K562 (cell line): ENCODE data around the gene C20orf141. TPM values are rescaled to one million over a fixed set of nuclear protein-coding genes. Genes with fewer than 3 reads are reported as not detected.

Source experiments
- ATAC-seq: fragments of 200-7000 bp; cut with Tn5 transposase; 3 replicates; pipeline ENCODE4 v1.9.1; 2020; ENCODE audit warnings: moderate library complexity
- BruUV-seq: library from RNA; stranded (reverse); fragments of 400-500 nt; replicated peaks from 2 replicates; lab custom pipeline; 2021; lab: Mats Ljungman, UMichigan
- CTCF ChIA-PET: fragments of 300-600 bp; formaldehyde crosslinking; extraction: SDS; loops from one replicate; lab custom pipeline; 2021; ENCODE audit warnings: low intra/inter-chr PET ratio; lab: Yijun Ruan, JAX
- POLR2A ChIA-PET: fragments of 300-600, 350-650 bp; sonication (Branson Sonifier 250); formaldehyde crosslinking; extraction: SDS; loops from one replicate; lab custom pipeline; 2021; ENCODE audit warnings: antibody characterized with exemption, inconsistent platforms; lab: Yijun Ruan, JAX
- DNase-seq, 4 experiments: peaks; one replicate each; pipeline versions ENCODE4 v3.0.0 to v3.0.0-alpha.2; 2011 to 2018; ENCODE audit warnings: low spot score in 3 of 4, mixed read lengths in 3 of 4; ENCODE audit errors: extremely low read depth in 1 of 4
- FAIRE-seq: peaks from 2 replicates; lab custom pipeline; 2011; peaks lifted over from hg19 to GRCh38; lab: Jason Lieb, UNC
- H2AFZ ChIP-seq: 2 replicates; pipeline ENCODE4 v1.6.0; 2011; ENCODE audit warnings: low read depth, low read length, control low read depth, inconsistent platforms
- H3K27ac ChIP-seq: fragments of 200-600 bp; 3 replicates; pipeline ENCODE4 v1.8.0; 2011; ENCODE audit warnings: low read depth, mild to moderate bottlenecking, control low read depth, inconsistent platforms, low read length, moderate library complexity, mixed read lengths; ENCODE audit errors: extremely low read depth
- H3K27me3 ChIP-seq, 2 experiments: fragments of 300-600 bp in 1 of 2; 2 replicates in 1 of 2; 3 replicates in 1 of 2; pipeline versions ENCODE4 v1.6.0 to v1.8.0; 2011; ENCODE audit warnings: inconsistent platforms in 2 of 2, low read length in 2 of 2, mild to moderate bottlenecking in 1 of 2, mixed read lengths in 1 of 2, moderate library complexity in 1 of 2; ENCODE audit not compliant: control insufficient read depth in 2 of 2, insufficient read depth in 2 of 2
- H3K36me3 ChIP-seq: fragments of 300-600 bp; 3 replicates; pipeline ENCODE4 v1.8.0; 2011; ENCODE audit warnings: mild to moderate bottlenecking, low read length, inconsistent platforms; ENCODE audit not compliant: control insufficient read depth, insufficient read depth
- H3K4me1 ChIP-seq, 2 experiments: fragments of 200-600 bp in 1 of 2; replicated peaks in 1 of 2; 2 replicates in 1 of 2; 3 replicates in 1 of 2; pipeline versions ENCODE4 v1.5.1 to v1.8.0; 2011; ENCODE audit warnings: inconsistent platforms in 2 of 2, low read length in 2 of 2, mild to moderate bottlenecking in 1 of 2, mixed read lengths in 1 of 2, moderate library complexity in 1 of 2; ENCODE audit not compliant: control insufficient read depth in 2 of 2, insufficient read depth in 2 of 2
- H3K4me2 ChIP-seq: 2 replicates; pipeline ENCODE4 v1.6.1; 2011; ENCODE audit warnings: low read length, control low read depth, inconsistent platforms, mixed read lengths; ENCODE audit not compliant: insufficient read depth
- H3K4me3 ChIP-seq: fragments of 200-600 bp; sonication (generic), shearing (Covaris generic); 2 replicates; pipeline ENCODE4 v1.5.1; 2016; ENCODE audit warnings: control low read depth, inconsistent platforms
- H3K79me2 ChIP-seq: fragments of 200-600 bp; 3 replicates; pipeline ENCODE4 v1.8.0; 2011; ENCODE audit warnings: low read length, inconsistent platforms; ENCODE audit not compliant: control insufficient read depth, insufficient read depth
- H3K9ac ChIP-seq, 2 experiments: 2 replicates each; pipeline versions ENCODE4 v1.6.0 to v1.6.1; 2011; ENCODE audit warnings: low read depth in 2 of 2, low read length in 2 of 2, control low read depth in 1 of 2, inconsistent platforms in 1 of 2, mild to moderate bottlenecking in 1 of 2, mixed read lengths in 1 of 2; ENCODE audit not compliant: insufficient read depth in 1 of 2
- H3K9me1 ChIP-seq: one replicate; pipeline ENCODE4 v1.6.0; 2011; ENCODE audit warnings: inconsistent platforms, mild to moderate bottlenecking, low read length, moderate library complexity; ENCODE audit not compliant: control insufficient read depth, insufficient read depth
- H3K9me3 ChIP-seq: replicated peaks from 2 replicates; pipeline ENCODE4 v1.5.1; 2011; ENCODE audit warnings: low read depth, low read length, inconsistent platforms; ENCODE audit not compliant: control insufficient read depth, insufficient read depth
- H4K20me1 ChIP-seq: replicated peaks from 2 replicates; pipeline ENCODE4 v1.6.1; 2011; ENCODE audit warnings: low read length, inconsistent platforms, mixed read lengths; ENCODE audit not compliant: control insufficient read depth, insufficient read depth
- GTF3C2 ChIP-seq: IDR thresholded peaks from 3 replicates; pipeline ENCODE4 v1.6.1; 2011; ENCODE audit warnings: borderline replicate concordance, mild to moderate bottlenecking, moderate library complexity; ENCODE audit not compliant: insufficient read length; ENCODE audit errors: extremely low read depth
- HSF4 ChIP-seq: fragments of 250-450 bp; sonication (Bioruptor Pico); IDR thresholded peaks from 2 replicates; pipeline ENCODE4 v2.1.2; 2022; ENCODE audit warnings: mild to moderate bottlenecking, moderate library complexity, borderline replicate concordance
- PKNOX1 ChIP-seq: fragments of 450-650 bp; IDR thresholded peaks from 2 replicates; pipeline ENCODE4 v1.6.1; 2016
- POLR3A ChIP-seq: IDR thresholded peaks from 2 replicates; pipeline ENCODE4 v1.6.1; 2011; ENCODE audit warnings: borderline replicate concordance, mild to moderate bottlenecking, moderate library complexity; ENCODE audit not compliant: insufficient read length, insufficient read depth; ENCODE audit errors: extremely low read depth
- PYGO2 ChIP-seq: fragments of 450-650 bp; IDR thresholded peaks from 2 replicates; pipeline ENCODE4 v1.6.1; 2016; ENCODE audit warnings: mild to moderate bottlenecking, missing genetic modification characterization, moderate library complexity, missing compliant biosample characterization
- RB1 ChIP-seq: fragments of 450-650 bp; IDR thresholded peaks from 2 replicates; pipeline ENCODE4 v1.6.1; 2017; ENCODE audit warnings: low read depth, mild to moderate bottlenecking
- TARDBP ChIP-seq: fragments of 450-650 bp; IDR thresholded peaks from 2 replicates; pipeline ENCODE4 v1.6.1; 2016
- TEAD1 ChIP-seq, 2 experiments: fragments of 450-650 bp in 1 of 2; sonication (generic) in 1 of 2; formaldehyde crosslinking; IDR thresholded peaks; 2 replicates each; pipeline versions ENCODE4 v1.4.0 to v1.8.0; 2020 to 2022; ENCODE audit warnings: mild to moderate bottlenecking in 2 of 2, missing genetic modification reagents in 1 of 2
- YY1 ChIP-seq, 3 experiments: IDR thresholded peaks; 2 replicates each; pipeline ENCODE4 v1.6.1; 2011; ENCODE audit warnings: low read length in 2 of 3, mild to moderate bottlenecking in 2 of 3, moderate library complexity in 2 of 3, borderline replicate concordance in 1 of 3, control low read depth in 1 of 3, low read depth in 1 of 3; ENCODE audit not compliant: insufficient read depth in 3 of 3, insufficient replicate concordance in 2 of 3, control insufficient read depth in 1 of 3, insufficient read length in 1 of 3; ENCODE audit errors: extremely low read depth in 1 of 3
- WGBS: fragments of 100-300 bp; shearing (Covaris generic); methylation state at CpG from one replicate; pipeline ENCODE4 v1.1.6; 2016; ENCODE audit warnings: low coverage, mixed read lengths; ENCODE audit not compliant: insufficient coverage; ENCODE audit errors: missing lambda C conversion rate; 5-methylcytosine and 5-hydroxymethylcytosine counted together
- in situ Hi-C: fragments of 300-500 bp; cut with MboI; formaldehyde crosslinking; loops from 4 replicates; pipeline ENCODE4 v1.15.0; 2018; ENCODE audit warnings: inconsistent platforms, mixed read lengths
- intact Hi-C: fragments of 100-400 bp; cut with micrococcal nuclease; formaldehyde crosslinking; loops from 2 replicates; pipeline ENCODE4 v1.14.2; 2022
- polyA plus RNA-seq, 8 experiments: library from polyadenylated mRNA; depleted of rRNA in 4 of 8; stranded (reverse) in 5 of 8; unstranded in 3 of 8; fragments of >200 nt; fragmentation: Nextera tagmentation in 2 of 8; fragmentation: Illumina TruSeq in 1 of 8; extraction: Ambion mirVana in 2 of 8; extraction: Trizol in 1 of 8; gene quantifications; 2 replicates each; pipeline versions ENCODE4 v1.2.1 to v1.2.3, GENCODE V29; 2011 to 2014; ENCODE audit warnings: inconsistent platforms in 1 of 8, missing spikeins in 1 of 8
- total RNA-seq, 7 experiments: library from RNA; depleted of rRNA in 6 of 7; stranded (reverse); fragments of >200 nt in 6 of 7; fragmentation: Illumina TruSeq in 2 of 7; extraction: Trizol in 2 of 7; gene quantifications; 2 replicates each; pipeline versions ENCODE4 v1.2.1 to v1.2.3, GENCODE V29; 2011 to 2021; ENCODE audit warnings: low replicate concordance in 1 of 7
- TF ChIP-seq, protein P1 (sequence below): fragments of 450-650 bp; formaldehyde crosslinking; IDR thresholded peaks from 2 replicates; pipeline ENCODE4 v1.4.0; 2020; ENCODE audit warnings: mild to moderate bottlenecking, moderate library complexity
- TF ChIP-seq, protein P2 (sequence below): fragments of 250-450 bp; sonication (Bioruptor Pico); IDR thresholded peaks from 2 replicates; pipeline ENCODE4 v1.4.0; 2020; ENCODE audit warnings: borderline replicate concordance
- TF ChIP-seq, protein P3 (sequence below): fragments of 450-650 bp; IDR thresholded peaks from 2 replicates; pipeline ENCODE4 v1.6.1; 2016; ENCODE audit warnings: low read depth, mild to moderate bottlenecking, moderate library complexity

The C20orf141 gene
- total and polyA plus RNA-seq, 9 of the 15 experiments (the other 6 are each of a cell fraction or from before 2014, with no cell fraction given), result not detected

DNA sequence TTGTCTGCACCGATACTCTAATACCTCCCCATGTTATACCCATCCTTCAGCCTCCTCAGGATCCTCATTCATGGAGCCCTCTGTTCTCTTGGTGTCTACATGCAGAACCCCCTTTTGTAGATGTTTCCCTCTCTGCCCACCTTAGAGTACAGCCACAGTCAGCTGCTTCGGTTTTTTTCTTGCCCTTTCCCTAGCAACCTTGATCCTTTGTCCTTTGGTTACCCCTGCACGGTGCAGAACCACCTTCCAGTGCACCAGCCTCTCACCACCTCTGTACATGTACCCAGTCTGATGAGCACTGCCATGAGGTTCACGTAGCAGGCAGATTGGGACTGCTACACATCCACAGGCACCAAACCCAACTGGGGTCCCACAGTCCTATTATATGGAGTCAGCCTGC, 33.0 kb downstream of the C20orf141 start:
- Histone ChIP-seq H3K27me3 (no peaks in the 10 kb centered on the region), H3K79me2 (no peaks in the 10 kb centered on the region), H3K9ac (no peak overlapping the region), H3K4me3 (no peak overlapping the region), H3K9me1 (no peaks in the 10 kb centered on the region), H3K9me3 (no peaks in the 10 kb centered on the region), H4K20me1 (no peaks in the 10 kb centered on the region), H2AFZ (no peak overlapping the region), H3K36me3 (no peaks in the 10 kb centered on the region), H3K27ac (no peak overlapping the region), H3K4me1 (peaks cover 2 to 3% of the 10 kb centered on the region in 2 experiments; a peak in 2 of 5 replicates), H3K4me2 (no peak overlapping the region)
- ATAC-seq (no peak), DNase-seq (no peak), FAIRE-seq (no peak)
- WGBS, result 82% methylated on average over 4 of the region's 4 CpGs
- in situ Hi-C loops, result loop anchor here (5.0 kb wide), 1 partner anchor 91 kb away; no protein-coding TSS in a partner anchor
- intact Hi-C loops, result no loop called here
- CTCF ChIA-PET, result no interaction called here
- POLR2A ChIA-PET, result no interaction called here
- no TSS peak for BruUV-seq
- no peak for TF ChIP-seq GTF3C2
- TF ChIP-seq, protein P1, sequence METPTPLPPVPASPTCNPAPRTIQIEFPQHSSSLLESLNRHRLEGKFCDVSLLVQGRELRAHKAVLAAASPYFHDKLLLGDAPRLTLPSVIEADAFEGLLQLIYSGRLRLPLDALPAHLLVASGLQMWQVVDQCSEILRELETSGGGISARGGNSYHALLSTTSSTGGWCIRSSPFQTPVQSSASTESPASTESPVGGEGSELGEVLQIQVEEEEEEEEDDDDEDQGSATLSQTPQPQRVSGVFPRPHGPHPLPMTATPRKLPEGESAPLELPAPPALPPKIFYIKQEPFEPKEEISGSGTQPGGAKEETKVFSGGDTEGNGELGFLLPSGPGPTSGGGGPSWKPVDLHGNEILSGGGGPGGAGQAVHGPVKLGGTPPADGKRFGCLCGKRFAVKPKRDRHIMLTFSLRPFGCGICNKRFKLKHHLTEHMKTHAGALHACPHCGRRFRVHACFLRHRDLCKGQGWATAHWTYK, result no peak
- no peak for TF ChIP-seq PKNOX1
- no peak for TF ChIP-seq YY1 (IDR thresholded peaks at IDR 0.05; ENCODE audit: borderline replicate concordance in 1 of 3, control insufficient read depth in 1 of 3, extremely low read depth in 1 of 3, insufficient read depth in 3 of 3, insufficient read length in 1 of 3, insufficient replicate concordance in 2 of 3, low read depth in 1 of 3, low read length in 2 of 3)
- no peak for TF ChIP-seq TARDBP
- no peak for TF ChIP-seq HSF4 (CRISPR knock-in tag)
- no peak for TF ChIP-seq POLR3A
- TF ChIP-seq PYGO2, result no peak
- TF ChIP-seq, protein P2, sequence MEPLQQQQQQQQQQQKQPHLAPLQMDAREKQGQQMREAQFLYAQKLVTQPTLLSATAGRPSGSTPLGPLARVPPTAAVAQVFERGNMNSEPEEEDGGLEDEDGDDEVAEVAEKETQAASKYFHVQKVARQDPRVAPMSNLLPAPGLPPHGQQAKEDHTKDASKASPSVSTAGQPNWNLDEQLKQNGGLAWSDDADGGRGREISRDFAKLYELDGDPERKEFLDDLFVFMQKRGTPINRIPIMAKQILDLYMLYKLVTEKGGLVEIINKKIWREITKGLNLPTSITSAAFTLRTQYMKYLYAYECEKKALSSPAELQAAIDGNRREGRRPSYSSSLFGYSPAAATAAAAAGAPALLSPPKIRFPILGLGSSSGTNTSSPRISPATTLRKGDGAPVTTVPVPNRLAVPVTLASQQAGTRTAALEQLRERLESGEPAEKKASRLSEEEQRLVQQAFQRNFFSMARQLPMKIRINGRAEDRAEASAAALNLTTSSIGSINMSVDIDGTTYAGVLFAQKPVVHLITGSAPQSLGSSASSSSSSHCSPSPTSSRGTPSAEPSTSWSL (CRISPR knock-in tag), result no peak
- TF ChIP-seq RB1, result no peak
- TF ChIP-seq, protein P3, sequence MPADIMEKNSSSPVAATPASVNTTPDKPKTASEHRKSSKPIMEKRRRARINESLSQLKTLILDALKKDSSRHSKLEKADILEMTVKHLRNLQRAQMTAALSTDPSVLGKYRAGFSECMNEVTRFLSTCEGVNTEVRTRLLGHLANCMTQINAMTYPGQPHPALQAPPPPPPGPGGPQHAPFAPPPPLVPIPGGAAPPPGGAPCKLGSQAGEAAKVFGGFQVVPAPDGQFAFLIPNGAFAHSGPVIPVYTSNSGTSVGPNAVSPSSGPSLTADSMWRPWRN, result no peak
- no peak for TF ChIP-seq TEAD1 (CRISPR knock-in tag; IDR thresholded peaks at IDR 0.05)
